Karpas-422 (cell line): ENCODE data around the gene TSHZ2. TPM values are rescaled to one million over a fixed set of nuclear protein-coding genes. Genes with fewer than 3 reads are reported as not detected.

Experiments used
- DNase-seq: peaks from one replicate; pipeline ENCODE4 v3.0.0-alpha.2; 2015
- H2AFZ ChIP-seq: fragments of 200-600 bp; sonication (generic); 2 replicates; pipeline ENCODE4 v1.6.1; 2014; ENCODE audit warnings: antibody characterized with exemption, low read length, mixed read lengths
- H3K27ac ChIP-seq: fragments of 200-600 bp; sonication (generic); 2 replicates; pipeline ENCODE4 v1.5.1; 2014; ENCODE audit warnings: mild to moderate bottlenecking, low read length, moderate library complexity
- H3K27me3 ChIP-seq: fragments of 200-600 bp; sonication (generic); 2 replicates; pipeline ENCODE4 v1.6.1; 2014; ENCODE audit warnings: low read length, mixed read lengths
- H3K36me3 ChIP-seq: fragments of 200-600 bp; sonication (generic); 2 replicates; pipeline ENCODE4 v1.6.1; 2014; ENCODE audit warnings: low read length, mixed read lengths; ENCODE audit not compliant: insufficient read depth
- H3K4me1 ChIP-seq: fragments of 200-600 bp; sonication (generic); 2 replicates; pipeline ENCODE4 v1.6.1; 2014; ENCODE audit warnings: mild to moderate bottlenecking, low read length, mixed read lengths
- H3K4me2 ChIP-seq: fragments of 200-600 bp; sonication (generic); 2 replicates; pipeline ENCODE4 v1.6.1; 2014; ENCODE audit warnings: low read length, low read depth, mild to moderate bottlenecking; ENCODE audit not compliant: poor library complexity, severe bottlenecking
- H3K4me3 ChIP-seq: fragments of 200-600 bp; sonication (generic); 2 replicates; pipeline ENCODE4 v1.5.1; 2014; ENCODE audit warnings: mild to moderate bottlenecking, antibody characterized with exemption, low read length, mixed read lengths
- H3K79me2 ChIP-seq: fragments of 200-600 bp; sonication (generic); 2 replicates; pipeline ENCODE4 v1.6.1; 2014; ENCODE audit warnings: mild to moderate bottlenecking, low read length, mixed read lengths
- H3K9ac ChIP-seq: fragments of 200-600 bp; sonication (generic); 2 replicates; pipeline ENCODE4 v1.6.0; 2014; ENCODE audit warnings: low read length
- H3K9me2 ChIP-seq: fragments of 200-600 bp; sonication (generic), shearing (Covaris generic); replicated peaks from 2 replicates; pipeline ENCODE4 v1.6.0; 2014; ENCODE audit warnings: mild to moderate bottlenecking, low read length, moderate library complexity; ENCODE audit not compliant: insufficient read depth
- H3K9me3 ChIP-seq: fragments of 300-700, 200-600 bp; sonication (generic); 2 replicates; pipeline ENCODE4 v1.6.1; 2014; ENCODE audit warnings: low read length, mixed read lengths
- H4K20me1 ChIP-seq: fragments of 200-600 bp; sonication (generic); 2 replicates; pipeline ENCODE4 v1.6.1; 2014; ENCODE audit warnings: mild to moderate bottlenecking, antibody characterized with exemption, low read length, low read depth; ENCODE audit not compliant: insufficient read depth
- total RNA-seq: library from RNA; depleted of rRNA; stranded (reverse); fragments of >200 nt; shearing (Covaris generic); gene quantifications from 2 replicates; pipeline ENCODE4 v1.2.3, GENCODE V29; 2014; ENCODE audit warnings: low replicate concordance

Gene TSHZ2
- total RNA-seq, 1 experiment from 2014 or later, result not detected

- 0 out of 2 replicates have a peak, but pooled peaks cover under 1% of the 10 kb centered on the region for H3K9me3 ChIP-seq
- no peaks in the 10 kb centered on the region for H3K79me2 ChIP-seq
- no peak overlapping the region for H2AFZ ChIP-seq
- no peak for DNase-seq
- H3K9ac ChIP-seq, result no peak overlapping the region
- no peaks in the 10 kb centered on the region for H3K4me1 ChIP-seq
- H3K4me2 ChIP-seq, result no peak overlapping the region
- H3K36me3 ChIP-seq, result no peaks in the 10 kb centered on the region
- H3K27ac ChIP-seq, result no peak overlapping the region
- no peaks in the 10 kb centered on the region for H3K9me2 ChIP-seq
- H3K4me3 ChIP-seq, result no peak overlapping the region
- H3K27me3 ChIP-seq, result no peaks in the 10 kb centered on the region
- H4K20me1 ChIP-seq, result no peaks in the 10 kb centered on the region
Observed at GRCh38 chr20:53070224-53070623, 98.1 kb downstream of the TSHZ2 start.

GRCh38 chr20:53070706-53071392 lies 98.7 kb downstream of the TSHZ2 start:
- H3K4me2 ChIP-seq, result no peak overlapping the region
- no peak overlapping the region for H3K4me3 ChIP-seq
- H4K20me1 ChIP-seq, result no peaks in the 10 kb centered on the region
- H3K9me2 ChIP-seq, result no peaks in the 10 kb centered on the region
- H3K27ac ChIP-seq, result no peak overlapping the region
- H3K9me3 ChIP-seq, result peaks cover 6% of the 10 kb centered on the region; the same call in 1 of the 2 replicates
- H3K36me3 ChIP-seq, result no peaks in the 10 kb centered on the region
- no peak overlapping the region for H3K9ac ChIP-seq
- no peak for DNase-seq
- H3K27me3 ChIP-seq, result no peaks in the 10 kb centered on the region
- H2AFZ ChIP-seq, result no peak overlapping the region
- no peaks in the 10 kb centered on the region for H3K4me1 ChIP-seq
- H3K79me2 ChIP-seq, result no peaks in the 10 kb centered on the region

- Histone ChIP-seq H3K4me1 (no peaks in the 10 kb centered on the region), H3K27me3 (no peaks in the 10 kb centered on the region), H3K79me2 (no peaks in the 10 kb centered on the region), H3K9me3 (peaks cover 6% of the 10 kb centered on the region), H3K4me3 (no peak overlapping the region), H3K36me3 (no peaks in the 10 kb centered on the region), H4K20me1 (no peaks in the 10 kb centered on the region), H3K4me2 (no peak overlapping the region), H3K9me2 (no peaks in the 10 kb centered on the region), H3K27ac (no peak overlapping the region), H2AFZ (no peak overlapping the region), H3K9ac (no peak overlapping the region)
- DNase-seq, result no peak
Observed at GRCh38 chr20:53071833-53072232, 99.7 kb downstream of the TSHZ2 start.

DNA sequence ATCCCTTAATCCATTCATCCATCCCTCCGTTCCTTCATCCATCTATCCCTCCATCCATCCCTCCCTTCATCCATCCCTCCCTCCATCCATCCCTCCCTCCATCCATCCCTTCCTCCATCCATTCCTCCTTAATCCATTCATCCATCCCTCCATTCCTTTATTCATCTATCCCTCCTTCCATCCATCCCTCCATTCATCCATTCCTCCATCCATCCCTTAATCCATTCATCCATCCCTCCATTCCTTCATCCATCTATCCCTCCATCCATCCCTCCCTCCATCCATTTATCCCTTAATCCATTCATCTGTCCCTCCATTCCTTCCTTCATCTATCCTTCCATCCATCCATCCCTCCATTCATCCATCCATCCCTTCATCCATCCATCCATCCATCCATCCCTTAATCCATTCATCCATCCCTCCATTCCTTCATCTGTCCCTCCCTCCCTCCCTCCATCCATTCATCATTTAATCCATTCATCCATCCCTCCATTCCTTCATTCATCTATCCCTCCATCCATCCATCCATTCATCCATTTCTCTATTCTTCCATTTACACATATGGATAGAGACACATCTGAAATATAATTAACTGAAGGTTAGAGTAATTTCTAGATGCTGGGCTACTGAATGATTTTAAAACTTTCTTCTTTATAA lies 100.9 kb downstream of the TSHZ2 start:
- Histone ChIP-seq H4K20me1 (no peaks in the 10 kb centered on the region), H3K27me3 (no peaks in the 10 kb centered on the region), H3K27ac (no peak overlapping the region), H2AFZ (no peak overlapping the region), H3K36me3 (no peaks in the 10 kb centered on the region), H3K4me3 (no peak overlapping the region), H3K9me3 (peaks cover 6% of the 10 kb centered on the region), H3K9me2 (no peaks in the 10 kb centered on the region), H3K9ac (no peak overlapping the region), H3K4me2 (no peak overlapping the region), H3K79me2 (no peaks in the 10 kb centered on the region), H3K4me1 (no peaks in the 10 kb centered on the region)
- no peak for DNase-seq

DNA sequence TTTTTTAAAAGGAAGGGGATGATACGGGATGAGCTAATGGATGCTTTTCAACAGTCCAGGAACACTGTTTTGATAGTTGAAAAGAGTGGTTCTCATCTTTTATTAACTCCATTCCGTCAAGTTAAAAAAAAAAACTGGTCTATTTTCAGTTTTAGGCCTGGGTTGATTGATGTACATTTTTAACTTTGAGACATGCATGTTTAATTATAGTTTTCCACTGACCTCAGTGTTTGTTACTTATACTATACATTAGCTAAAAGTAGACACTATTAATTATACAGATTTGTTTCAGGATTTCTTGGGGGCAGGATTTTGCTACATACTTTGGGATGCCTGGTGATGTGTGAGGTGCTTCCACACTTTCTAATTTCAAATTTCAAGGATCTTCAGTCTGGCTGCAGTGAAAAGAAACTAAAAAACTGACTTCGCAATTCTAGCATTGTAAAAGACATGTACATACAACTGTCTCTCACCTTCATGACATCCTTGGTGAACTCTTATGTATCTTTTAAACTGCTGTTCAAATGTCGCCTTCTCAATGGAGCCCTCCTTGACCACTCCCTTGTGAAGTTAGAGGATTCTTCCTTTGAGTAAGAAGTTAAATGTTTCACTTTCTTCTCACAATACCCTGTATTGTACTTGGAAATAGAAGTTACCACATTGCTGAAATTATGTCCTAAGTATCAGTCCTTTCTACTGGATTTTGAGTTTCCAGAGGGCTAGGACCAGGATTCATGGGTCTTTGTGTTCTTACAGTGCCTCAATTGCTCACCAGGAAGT lies 101.7 kb downstream of the TSHZ2 start:
- Histone ChIP-seq H3K79me2 (no peaks in the 10 kb centered on the region), H3K36me3 (no peaks in the 10 kb centered on the region), H3K9ac (no peak overlapping the region), H3K9me2 (no peaks in the 10 kb centered on the region), H3K27me3 (no peaks in the 10 kb centered on the region), H3K27ac (no peak overlapping the region), H3K4me2 (no peak overlapping the region), H3K4me1 (no peaks in the 10 kb centered on the region), H3K4me3 (no peak overlapping the region), H4K20me1 (no peaks in the 10 kb centered on the region), H3K9me3 (peaks cover 6% of the 10 kb centered on the region), H2AFZ (no peak overlapping the region)
- DNase-seq, result no peak

GRCh38 chr20:53074811-53075314 lies 102.7 kb downstream of the TSHZ2 start:
- DNase-seq, result no peak
- no peaks in the 10 kb centered on the region for H3K27me3 ChIP-seq

DNA sequence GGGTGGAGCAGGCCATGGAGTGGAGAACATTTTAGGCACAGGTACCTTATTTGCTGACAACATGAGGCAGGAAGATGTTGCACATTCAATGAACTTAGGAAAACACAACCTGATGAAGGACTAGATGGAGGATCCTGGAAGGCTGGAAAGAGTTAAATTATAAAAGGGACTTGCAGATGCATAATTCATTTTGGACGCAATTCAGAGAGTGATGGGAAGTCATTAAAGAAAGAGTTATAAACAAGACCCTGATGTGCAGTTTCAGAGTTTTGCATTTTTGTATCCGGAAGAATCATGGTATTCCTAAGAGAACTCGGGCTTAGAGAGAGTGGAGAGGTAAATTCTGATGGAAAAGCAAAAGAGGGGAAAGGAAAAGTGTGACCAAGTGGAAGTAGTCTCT lies 104.5 kb downstream of the TSHZ2 start:
- Histone ChIP-seq H3K4me3 (no peak overlapping the region), H4K20me1 (no peaks in the 10 kb centered on the region), H3K79me2 (no peaks in the 10 kb centered on the region), H3K4me2 (no peak overlapping the region), H3K36me3 (no peaks in the 10 kb centered on the region), H3K9me2 (no peaks in the 10 kb centered on the region), H2AFZ (no peak overlapping the region), H3K9me3 (peaks cover 9% of the 10 kb centered on the region), H3K27ac (no peak overlapping the region), H3K4me1 (no peaks in the 10 kb centered on the region), H3K27me3 (no peaks in the 10 kb centered on the region), H3K9ac (no peak overlapping the region)
- DNase-seq, result no peak

More at GRCh38 chr20:53074811-53075314, 102.7 kb downstream of the TSHZ2 start:
- Histone ChIP-seq H3K9me2 (no peaks in the 10 kb centered on the region), H3K9me3 (peaks cover 6% of the 10 kb centered on the region), H3K9ac (no peak overlapping the region), H4K20me1 (no peaks in the 10 kb centered on the region), H3K4me1 (no peaks in the 10 kb centered on the region), H2AFZ (no peak overlapping the region), H3K79me2 (no peaks in the 10 kb centered on the region), H3K27ac (no peak overlapping the region), H3K4me2 (no peak overlapping the region), H3K4me3 (no peak overlapping the region), H3K36me3 (no peaks in the 10 kb centered on the region)
